ENCODE data around the gene KRTAP5-5. TPM values are rescaled to one million over a fixed set of nuclear protein-coding genes. Genes with fewer than 3 reads are reported as not detected.
"Not testable (repeated sequence)": the region's sequence is repeated elsewhere in the genome, so short reads cannot be mapped to it uniquely, and the experiment has no call there.

KRTAP5-5 gene, protein sequence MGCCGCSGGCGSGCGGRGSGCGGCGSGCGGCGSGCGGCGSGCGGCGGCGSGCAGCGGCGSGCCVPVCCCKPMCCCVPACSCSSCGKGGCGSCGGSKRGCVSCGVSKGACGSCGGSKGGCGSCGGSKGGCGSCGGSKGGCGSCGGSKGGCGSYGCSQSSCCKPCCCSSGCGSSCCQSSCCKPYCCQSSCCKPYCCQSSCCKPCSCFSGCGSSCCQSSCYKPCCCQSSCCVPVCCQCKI
- not detected for polyA plus RNA-seq (ENCODE audit: insufficient read length)

DNA sequence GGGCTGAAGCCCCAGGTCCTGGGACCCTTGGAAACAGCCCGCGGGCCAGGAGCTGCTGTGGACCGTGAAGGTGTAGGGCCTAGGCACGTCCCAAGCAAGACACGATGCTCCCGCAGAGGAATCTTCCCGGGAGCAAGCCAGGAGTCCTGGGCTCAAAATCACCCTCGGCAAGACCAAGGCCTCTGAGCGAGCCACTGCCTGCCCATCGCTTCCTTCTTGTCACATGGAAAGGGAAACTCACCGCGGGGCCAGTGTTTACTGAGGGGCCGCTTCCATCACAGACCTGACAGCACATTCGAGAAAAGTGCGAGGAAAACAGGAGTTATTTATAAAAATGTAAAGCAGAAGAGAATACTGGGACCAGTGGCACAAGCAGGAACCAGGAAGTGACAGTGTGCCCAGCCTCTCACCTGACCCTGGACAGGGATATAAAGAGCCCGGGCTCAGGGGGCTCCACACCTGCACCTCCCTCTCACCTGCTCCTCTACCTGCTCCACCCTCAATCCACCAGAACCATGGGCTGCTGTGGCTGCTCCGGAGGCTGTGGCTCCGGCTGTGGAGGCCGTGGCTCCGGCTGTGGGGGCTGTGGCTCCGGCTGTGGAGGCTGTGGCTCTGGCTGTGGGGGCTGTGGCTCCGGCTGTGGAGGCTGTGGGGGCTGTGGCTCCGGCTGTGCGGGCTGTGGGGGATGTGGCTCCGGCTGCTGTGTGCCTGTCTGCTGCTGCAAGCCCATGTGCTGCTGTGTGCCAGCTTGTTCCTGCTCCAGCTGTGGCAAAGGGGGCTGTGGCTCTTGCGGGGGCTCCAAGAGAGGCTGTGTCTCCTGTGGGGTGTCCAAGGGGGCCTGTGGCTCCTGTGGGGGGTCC lies at the start of gene KRTAP5-5:
TSS of gene KRTAP5-5 (plus strand) at position 450 of the 860 bp plus-strand sequence. CDS start at position 516, 66 bp downstream.
- no peak for DNase-seq

DNA sequence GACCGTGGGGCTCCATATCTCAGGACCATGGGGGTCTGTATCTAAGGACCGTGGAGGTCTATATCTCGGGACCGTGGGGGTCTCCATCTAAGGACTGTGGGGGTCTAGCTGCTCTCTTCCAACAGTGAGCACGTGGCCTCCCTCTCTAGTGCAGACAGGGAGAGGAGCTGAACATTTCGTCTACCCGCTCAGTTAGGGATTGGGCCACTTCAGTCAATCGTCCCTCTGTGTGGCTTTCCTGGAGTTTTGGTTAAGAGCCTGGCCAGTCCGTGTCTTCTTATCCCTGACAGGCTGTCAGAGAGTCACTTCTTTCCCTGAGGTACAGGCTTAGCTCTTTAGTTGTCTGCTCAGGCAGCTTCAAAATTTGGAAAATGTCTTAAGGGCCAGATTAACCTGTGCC lies 47.6 kb upstream of the KRTAP5-5 start:
- no peak for DNase-seq

DNA sequence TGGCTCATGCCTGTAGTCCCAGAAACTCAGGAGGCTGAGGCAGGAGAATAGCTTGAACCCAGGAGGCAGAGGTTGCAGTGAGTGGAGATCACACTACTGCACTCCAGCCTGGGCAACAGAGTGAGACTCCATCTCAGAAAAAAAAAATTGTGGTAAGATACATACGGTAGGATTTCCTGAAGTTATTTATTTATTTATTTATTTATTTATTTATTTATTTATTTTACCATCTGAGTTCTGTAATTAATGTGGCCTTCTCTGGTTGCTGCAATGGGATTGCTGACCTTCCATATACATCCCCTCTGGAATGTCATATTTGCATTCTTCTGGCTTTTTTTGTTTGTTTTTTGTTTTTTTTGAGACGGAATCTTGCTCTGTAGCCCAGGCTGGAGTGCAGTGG lies 46.7 kb upstream of the KRTAP5-5 start:
- not testable (repeated sequence) for DNase-seq

DNA sequence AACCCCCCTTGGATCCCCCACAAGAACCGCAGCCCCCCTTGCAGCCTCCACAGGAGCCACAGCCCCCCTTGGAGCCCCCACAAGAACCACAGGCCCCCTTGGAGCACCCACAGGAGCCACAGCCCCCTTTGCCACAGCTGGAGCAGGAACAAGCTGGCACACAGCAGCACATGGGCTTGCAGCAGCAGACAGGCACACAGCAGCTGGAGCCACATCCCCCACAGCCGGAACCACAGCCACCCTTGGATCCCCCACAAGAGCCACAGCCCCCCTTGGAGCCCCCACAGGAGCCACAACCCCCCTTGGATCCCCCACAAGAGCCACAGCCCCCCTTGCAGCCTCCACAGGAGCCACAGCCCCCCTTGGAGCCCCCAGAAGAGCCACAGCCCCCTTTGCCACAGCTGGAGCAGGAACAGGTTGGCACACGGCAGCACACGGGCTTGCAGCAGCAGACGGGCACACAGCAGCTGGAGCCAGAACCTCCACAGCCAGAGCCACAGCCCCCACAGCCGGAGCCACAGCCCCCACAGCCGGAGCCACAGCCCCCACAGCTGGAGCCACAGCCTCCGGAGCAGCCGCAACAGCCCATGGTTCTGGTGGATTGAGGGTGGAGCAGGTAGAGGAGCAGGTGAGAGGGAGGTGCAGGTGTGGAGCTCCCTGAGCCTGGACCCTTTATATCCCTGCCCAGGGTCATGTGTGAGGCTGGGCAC lies 44.8 kb upstream of the KRTAP5-5 start, which contains the start of gene KRTAP5-1:
TSS of gene KRTAP5-1 (minus strand) at position 623 of the 710 bp plus-strand sequence. CDS start at position 589, 34 bp downstream.
- not testable (repeated sequence) for DNase-seq

DNA sequence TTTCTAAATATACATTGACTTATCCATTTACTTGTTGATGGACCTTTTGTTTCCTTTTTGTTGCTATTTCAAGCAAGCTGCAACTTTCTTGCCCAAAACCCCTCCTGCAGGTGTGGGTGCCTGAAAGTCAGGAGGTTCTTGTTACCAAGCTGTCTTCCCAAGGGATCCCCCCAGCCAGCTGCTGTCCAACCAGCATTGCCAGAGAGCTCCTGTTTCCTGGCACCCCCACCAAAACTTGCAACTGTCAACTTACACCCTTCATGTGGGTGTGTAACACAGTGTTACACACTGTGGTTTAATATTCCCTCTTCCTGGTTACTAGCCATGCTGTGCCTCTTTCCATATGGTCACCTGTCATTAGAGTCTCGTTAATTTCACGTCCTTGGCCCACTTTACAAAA lies 42.9 kb upstream of the KRTAP5-5 start:
- DNase-seq: no peak

DNA sequence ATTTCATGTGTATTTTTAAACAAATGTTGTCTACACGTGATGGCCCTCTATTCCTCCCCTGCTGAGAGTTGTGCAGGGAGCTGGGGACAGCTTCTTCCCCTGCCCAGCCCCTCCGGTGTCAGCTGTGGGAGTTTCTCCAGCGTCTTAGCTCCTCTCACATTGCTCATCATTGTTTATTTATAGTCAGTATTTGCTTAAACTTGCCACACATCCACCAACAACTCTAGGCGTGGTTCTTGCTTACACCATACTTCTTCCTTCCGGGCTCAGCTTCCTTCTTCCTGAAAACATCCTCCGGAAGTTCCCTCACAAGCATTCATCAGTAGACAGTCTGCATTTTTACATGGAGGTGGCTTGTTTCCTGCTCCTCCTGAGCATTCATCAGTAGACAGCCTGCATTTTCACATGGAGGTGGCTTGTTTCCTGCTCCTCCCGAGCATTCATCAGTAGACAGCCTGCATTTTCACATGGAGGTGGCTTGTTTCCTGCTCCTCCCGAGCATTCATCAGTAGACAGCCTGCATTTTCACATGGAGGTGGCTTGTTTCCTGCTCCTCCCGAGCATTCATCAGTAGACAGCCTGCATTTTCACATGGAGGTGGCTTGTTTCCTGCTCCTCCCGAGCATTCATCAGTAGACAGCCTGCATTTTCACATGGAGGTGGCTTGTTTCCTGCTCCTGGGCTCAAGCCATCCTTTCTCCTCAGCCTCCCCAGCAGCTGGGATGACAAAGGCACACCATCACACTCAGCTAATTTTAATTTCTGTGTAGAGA lies 40.2 kb upstream of the KRTAP5-5 start:
- not testable (repeated sequence) for DNase-seq

DNA sequence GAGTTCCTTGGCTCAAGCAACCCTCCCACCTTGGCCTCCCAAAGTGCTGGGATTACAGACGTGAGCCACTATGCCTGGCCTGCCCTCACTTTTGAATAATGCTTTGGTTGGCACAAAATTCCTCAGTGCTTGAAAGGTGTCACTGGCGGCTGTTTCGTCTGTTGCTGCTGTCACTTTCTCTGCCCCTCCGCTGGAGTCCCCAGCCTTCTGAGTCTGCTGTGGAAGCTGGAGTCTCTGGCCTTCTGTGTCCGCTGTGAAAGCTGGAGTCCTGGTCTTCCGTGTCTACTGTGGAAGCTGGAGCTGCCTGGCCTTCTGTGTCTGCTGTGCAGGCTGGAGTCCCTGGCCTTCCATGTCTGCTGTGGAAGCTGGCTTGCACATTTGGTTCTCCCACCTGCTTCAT lies 39.6 kb upstream of the KRTAP5-5 start:
- no peak for DNase-seq

DNA sequence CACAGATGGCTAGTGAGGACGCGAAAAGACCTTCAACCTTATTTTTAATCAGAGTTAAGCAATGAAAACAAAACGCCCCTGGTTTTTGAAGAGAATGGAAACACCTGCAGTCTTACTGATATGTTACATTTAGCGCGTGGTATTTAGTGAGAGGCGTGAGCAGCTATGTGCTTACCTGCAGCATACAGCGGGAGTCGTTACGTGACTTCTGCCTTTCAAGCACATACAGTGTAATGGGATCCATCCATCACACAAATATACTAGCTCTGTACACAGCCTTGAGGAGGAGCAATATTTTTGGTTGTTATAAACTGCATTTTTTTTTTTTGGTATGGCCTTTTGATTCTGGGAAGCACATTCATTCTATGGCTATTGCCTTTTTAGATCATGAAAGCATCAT lies 36.9 kb upstream of the KRTAP5-5 start:
- no peak for DNase-seq

DNA sequence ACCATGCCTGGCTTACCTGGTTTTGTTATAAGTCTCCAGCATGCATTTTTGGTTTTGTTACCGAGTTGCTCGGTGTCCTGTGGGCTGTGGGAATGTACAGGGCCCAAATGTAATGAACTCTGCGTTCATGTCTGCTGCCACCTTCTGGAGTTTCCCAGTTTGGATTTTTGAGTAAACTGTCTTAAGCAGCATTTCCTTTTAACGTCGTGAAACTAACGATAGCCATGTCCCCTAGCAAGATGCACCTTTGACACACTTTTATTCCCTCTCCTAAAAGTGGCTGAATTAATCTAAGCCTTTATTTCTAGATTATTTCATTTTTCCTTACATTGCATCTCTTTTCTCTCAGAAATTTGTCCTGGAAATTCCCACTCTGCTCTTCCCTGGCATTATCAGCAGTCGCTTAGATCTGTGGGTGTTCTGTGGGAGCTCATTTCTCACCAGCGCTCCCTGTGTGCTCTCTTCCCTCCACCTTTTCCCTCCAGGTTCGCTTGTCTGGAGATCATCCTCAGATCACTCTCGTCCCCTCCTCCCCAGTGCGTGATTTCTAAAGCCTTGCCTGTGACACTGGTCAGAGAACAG lies 33.5 kb upstream of the KRTAP5-5 start:
- DNase-seq: not testable (repeated sequence)

DNA sequence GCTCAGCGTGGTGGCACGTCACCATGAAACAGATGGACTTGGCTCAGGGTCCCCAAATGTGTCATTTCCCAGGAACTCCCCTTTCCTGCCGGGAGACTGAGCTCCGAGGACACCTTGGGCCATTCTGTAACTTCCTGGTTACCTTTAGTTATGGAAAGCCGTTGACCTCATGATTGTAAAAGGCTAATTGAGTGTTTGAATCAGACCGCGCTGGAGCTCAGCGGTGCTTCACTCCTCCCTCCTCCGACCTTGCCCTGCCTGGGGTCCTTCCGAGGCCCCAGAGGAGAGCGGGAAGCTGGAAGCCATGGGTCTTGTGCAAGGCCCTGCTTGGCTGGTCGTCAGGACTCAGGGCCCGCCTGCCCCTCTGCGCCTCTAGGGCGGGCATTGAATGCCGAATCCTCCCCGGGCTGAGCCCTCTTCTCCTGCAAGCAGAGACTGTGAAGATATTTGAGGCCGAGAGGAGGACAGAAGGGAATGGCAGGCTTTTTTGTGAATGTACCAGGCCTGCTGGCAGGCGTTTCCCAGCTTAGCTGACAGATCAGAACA lies 32.9 kb upstream of the KRTAP5-5 start:
- not testable (repeated sequence) for DNase-seq

DNA sequence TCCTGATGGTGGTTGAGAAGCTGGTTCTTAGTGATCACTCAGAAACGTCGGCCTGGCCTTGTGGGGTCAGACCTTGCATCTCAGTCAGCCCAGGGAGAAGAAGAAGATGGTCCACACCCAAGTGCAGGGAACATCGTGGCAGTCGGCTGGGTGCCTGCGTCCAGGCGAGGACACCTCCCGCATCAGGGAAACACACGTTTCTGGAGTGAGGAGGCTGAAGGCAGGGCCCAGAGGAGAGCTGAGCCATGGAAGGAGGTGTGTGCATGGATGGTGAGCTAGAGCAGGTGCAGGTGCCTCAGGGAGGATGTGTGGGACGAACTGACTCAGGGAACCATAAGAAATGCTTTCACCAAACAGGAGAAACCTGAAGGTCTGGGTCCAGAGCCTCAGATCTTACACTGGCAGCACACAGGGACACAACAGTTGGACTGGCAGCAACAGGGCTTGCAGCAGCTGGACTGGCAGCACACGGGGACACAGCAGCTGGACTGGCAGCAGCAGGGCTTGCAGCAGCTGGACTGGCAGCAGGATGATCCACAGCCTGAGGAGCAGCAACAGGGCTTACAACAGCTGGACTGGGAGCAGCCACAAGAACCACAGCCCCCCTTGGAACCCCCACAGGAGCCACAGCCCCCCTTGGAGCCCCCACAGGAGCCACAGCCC lies 32.1 kb upstream of the KRTAP5-5 start:
- no peak for DNase-seq

DNA sequence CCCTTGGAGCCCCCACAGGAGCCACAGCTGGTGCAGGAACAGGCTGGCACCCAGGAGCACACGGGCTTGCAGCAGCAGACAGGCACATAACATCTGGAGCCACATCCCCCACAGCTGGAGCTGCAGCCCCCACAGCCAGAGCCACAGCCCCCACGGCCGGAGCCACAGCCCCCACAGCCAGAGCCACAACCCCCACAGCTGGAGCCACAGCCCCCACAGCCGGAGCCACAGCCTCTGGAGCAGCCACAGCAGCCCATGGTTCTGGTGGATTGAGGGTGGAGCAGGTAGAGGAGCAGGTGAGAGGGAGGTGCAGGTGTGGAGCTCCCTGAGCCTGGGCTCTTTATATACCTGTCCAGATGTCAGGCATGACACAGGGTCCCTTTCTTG lies 31.6 kb upstream of the KRTAP5-5 start, which contains the start of gene KRTAP5-2:
TSS of gene KRTAP5-2 (minus strand) at position 301 of the 387 bp plus-strand sequence. CDS start at position 257, 44 bp downstream.
- no peak for DNase-seq

DNA sequence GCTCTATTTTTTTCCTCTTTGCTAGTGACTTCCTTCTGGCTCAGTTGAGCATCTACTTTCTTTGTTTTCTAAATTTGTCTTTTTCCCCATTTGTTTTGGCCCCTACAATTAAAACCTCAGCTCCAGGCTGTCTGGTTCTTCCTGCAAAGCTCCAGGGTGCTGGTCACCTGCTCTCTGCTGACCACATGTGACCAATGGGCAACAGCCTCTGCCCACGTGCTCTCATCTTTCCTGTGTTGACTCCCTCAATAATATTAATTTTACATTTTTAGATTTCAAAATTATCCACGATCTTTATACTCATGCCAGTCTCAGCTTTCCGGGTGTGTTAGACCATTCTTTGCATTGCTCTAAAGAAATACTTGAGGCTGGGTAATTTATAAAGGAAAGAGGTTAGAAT lies 31.2 kb upstream of the KRTAP5-5 start:
- not testable (repeated sequence) for DNase-seq

DNA sequence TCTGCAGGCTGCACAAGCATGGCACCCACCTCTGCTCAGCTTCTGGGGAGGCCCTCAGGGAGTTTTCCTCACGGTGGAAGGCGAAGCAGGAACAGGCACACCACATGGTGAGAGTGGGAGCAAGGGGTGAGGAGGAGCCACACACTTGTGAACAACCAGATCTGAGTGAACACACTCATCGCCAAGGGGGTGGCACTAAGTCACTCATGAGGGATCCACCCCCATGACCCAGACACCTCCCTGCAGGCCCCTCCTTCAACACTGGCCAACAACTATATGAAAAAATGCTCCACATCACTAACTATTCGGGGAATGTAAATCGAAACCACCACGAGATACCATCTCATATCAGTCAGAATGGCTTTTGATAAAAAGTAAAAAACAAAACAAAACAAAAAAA lies 30.8 kb upstream of the KRTAP5-5 start:
- no peak for DNase-seq

DNA sequence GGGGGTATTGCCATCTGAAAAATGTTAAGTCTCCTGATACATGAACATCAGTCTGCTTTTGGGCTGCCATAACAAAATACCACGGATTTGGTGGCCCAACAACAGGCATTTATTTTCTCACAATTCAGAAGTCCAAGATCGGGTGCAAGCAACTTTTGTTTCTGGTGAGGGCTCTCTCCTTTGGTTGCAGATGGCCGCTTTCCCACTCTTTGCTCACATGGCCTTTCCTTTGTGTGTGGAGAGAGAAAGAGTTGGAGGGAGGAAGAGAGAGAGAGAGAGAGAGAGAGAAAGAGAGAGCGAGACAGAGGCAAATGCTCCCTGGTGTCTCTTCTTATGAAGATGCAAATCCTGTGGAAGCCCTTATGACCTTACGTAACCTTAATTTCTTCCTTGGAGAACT lies 28.9 kb upstream of the KRTAP5-5 start:
- DNase-seq: no peak

DNA sequence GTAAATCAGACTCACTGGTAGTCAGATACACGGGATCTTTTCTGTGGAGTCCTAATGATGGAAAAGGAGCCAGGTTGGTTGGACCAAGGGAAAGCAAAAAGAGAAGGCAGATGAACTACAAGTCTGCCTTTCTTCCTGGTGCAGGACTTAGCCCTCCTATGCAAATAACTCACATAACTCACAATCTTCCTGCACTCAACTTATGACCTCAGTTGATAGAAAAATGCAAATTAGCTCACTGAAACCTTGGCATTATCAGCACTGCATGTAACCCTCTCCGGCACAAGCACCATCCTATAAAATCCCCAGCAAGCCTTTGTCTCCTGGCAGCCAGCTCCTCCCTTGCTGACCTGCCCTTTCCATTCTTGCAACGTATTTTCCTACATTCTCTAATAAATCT lies 27.9 kb upstream of the KRTAP5-5 start:
- DNase-seq: not testable (repeated sequence)

DNA sequence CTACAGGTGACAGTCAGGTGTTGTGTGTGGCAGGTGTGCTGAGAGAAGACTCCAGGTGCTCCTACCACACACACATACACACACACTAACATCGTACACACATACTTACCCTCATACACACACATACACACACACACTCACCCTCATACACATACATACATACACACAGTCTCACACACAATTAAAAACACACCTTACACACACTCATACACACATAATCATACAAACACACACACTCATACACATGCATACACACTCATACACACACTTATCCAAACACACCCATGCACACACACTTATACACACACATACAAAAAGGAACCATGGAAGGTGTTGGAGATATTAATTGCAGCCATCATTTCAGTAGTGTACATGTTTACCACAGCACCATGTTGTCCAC lies 25.9 kb upstream of the KRTAP5-5 start:
- no peak for DNase-seq

DNA sequence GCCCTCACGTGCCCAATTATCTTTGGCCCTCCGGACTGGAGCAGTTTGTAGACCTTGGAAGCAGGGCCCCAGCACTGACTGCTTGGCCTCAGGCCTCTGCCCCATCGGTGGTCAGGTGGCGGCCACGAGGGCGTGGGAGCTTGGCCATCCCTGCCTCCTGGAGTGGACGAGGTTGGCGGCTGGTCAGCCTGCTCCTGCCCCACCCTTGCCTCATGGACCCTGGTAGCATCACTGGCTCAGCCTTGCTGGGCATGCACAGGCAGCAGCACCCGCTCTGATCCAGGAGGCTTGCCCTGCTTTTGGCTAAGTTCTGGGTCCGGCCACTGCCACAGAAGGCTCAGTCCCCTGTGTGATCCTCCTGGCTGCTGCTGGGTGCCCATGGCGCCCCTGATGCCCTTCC lies 25.4 kb upstream of the KRTAP5-5 start:
- no peak for DNase-seq

DNA sequence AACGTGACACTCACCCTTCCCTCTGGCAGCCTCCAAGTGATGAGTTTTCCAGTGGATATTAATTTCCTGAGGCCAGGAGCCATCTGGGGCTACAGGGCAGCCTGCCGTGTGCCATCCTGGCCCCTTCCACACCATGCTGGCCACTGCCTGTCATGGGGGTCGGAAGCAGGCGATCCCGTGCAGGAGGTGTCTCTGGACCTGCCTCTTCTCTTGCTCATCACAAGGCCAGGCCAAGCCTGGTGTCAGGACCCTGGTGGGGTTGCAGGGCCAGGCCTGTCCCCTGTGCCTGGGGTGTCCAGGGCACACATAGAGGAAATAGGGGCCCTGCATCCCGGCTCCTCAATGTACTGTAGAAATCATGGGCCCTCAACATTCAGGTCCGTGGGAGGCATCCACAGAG lies 24.9 kb upstream of the KRTAP5-5 start:
- no peak for DNase-seq

DNA sequence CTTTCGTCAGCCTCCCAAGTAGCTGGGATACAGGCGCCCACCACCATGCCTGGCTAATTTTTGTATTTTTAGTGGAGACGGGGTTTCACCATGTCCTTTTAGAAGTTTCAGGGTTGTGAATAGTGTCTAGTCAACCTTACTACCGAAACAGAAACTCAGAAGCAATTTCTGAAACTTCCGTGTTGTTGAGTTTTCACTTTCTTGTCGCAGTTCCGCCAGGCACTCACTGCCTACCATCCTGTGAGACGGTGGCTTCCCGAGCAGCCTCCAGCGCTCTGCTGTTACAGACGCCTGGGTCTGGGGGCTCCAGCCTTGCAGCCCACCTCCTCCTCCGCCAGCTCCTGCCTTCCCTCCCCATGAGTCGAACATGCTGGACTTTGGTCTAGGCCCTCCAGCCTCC lies 23.7 kb upstream of the KRTAP5-5 start:
- DNase-seq: not testable (repeated sequence)

All from hindlimb muscle (tissue), 1 donor.